HL-60 (cell line): ENCODE data around the gene SPTSSA.

Source experiments
- GABPA ChIP-seq: IDR thresholded peaks from 2 replicates; pipeline ENCODE4 v1.6.1; 2012; ENCODE audit warnings: low read depth
- POLR2AphosphoS5 ChIP-seq: IDR thresholded peaks from 2 replicates; pipeline ENCODE4 v1.6.1; 2012; ENCODE audit warnings: low read depth
- TF ChIP-seq, protein P1 (sequence below): IDR thresholded peaks from one replicate; pipeline ENCODE4 v1.5.1; 2011; ENCODE audit warnings: low read length, control low read depth, inconsistent platforms; ENCODE audit not compliant: insufficient read depth
- TF ChIP-seq, protein P2 (sequence below): IDR thresholded peaks from 2 replicates; pipeline ENCODE4 v1.6.1; 2012; ENCODE audit warnings: low read depth; ENCODE audit not compliant: insufficient replicate concordance

DNA sequence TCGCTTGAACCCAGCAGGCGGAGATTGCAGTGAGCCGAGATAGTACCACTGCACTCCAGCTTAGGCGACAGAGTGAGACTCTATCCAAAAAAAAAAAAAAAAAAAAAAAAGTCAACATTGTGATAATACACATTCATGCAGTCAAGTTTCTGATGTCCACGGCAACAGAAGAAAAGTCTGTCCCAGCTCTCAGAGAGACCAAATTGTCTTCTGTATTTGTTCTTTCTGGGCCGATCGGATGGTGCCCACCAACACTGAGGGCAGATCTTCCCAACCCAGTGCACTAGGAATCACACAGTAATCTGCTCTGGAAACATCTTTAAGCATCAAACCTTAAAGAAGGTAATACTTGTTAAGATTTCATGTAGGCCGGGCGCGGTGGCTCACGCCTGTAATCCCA lies 45.8 kb upstream of the SPTSSA start:
- TF ChIP-seq, protein P1, sequence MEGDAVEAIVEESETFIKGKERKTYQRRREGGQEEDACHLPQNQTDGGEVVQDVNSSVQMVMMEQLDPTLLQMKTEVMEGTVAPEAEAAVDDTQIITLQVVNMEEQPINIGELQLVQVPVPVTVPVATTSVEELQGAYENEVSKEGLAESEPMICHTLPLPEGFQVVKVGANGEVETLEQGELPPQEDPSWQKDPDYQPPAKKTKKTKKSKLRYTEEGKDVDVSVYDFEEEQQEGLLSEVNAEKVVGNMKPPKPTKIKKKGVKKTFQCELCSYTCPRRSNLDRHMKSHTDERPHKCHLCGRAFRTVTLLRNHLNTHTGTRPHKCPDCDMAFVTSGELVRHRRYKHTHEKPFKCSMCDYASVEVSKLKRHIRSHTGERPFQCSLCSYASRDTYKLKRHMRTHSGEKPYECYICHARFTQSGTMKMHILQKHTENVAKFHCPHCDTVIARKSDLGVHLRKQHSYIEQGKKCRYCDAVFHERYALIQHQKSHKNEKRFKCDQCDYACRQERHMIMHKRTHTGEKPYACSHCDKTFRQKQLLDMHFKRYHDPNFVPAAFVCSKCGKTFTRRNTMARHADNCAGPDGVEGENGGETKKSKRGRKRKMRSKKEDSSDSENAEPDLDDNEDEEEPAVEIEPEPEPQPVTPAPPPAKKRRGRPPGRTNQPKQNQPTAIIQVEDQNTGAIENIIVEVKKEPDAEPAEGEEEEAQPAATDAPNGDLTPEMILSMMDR = no peak
- no peak for TF ChIP-seq POLR2AphosphoS5
- TF ChIP-seq, protein P2, sequence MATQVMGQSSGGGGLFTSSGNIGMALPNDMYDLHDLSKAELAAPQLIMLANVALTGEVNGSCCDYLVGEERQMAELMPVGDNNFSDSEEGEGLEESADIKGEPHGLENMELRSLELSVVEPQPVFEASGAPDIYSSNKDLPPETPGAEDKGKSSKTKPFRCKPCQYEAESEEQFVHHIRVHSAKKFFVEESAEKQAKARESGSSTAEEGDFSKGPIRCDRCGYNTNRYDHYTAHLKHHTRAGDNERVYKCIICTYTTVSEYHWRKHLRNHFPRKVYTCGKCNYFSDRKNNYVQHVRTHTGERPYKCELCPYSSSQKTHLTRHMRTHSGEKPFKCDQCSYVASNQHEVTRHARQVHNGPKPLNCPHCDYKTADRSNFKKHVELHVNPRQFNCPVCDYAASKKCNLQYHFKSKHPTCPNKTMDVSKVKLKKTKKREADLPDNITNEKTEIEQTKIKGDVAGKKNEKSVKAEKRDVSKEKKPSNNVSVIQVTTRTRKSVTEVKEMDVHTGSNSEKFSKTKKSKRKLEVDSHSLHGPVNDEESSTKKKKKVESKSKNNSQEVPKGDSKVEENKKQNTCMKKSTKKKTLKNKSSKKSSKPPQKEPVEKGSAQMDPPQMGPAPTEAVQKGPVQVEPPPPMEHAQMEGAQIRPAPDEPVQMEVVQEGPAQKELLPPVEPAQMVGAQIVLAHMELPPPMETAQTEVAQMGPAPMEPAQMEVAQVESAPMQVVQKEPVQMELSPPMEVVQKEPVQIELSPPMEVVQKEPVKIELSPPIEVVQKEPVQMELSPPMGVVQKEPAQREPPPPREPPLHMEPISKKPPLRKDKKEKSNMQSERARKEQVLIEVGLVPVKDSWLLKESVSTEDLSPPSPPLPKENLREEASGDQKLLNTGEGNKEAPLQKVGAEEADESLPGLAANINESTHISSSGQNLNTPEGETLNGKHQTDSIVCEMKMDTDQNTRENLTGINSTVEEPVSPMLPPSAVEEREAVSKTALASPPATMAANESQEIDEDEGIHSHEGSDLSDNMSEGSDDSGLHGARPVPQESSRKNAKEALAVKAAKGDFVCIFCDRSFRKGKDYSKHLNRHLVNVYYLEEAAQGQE = no peak
- TF ChIP-seq GABPA = no peak
